Endothelial cell of umbilical vein (primary cell): ENCODE results near the gene METTL1.

Experiments used
- CTCF ChIP-seq, 2 donors: IDR thresholded peaks; 1 replicate in 1 of 2; 2 replicates in 1 of 2; pipeline ENCODE4 v1.5.1; 2011; ENCODE audit warnings: low read length in 2 of 2, mild to moderate bottlenecking in 2 of 2, moderate library complexity in 2 of 2, control low read depth in 1 of 2, inconsistent platforms in 1 of 2, low read depth in 1 of 2; ENCODE audit not compliant: insufficient read depth in 1 of 2; ENCODE audit errors: extremely low read depth in 1 of 2
- EZH2 ChIP-seq: IDR thresholded peaks from 2 replicates; pipeline ENCODE4 v1.6.1; 2012; ENCODE audit warnings: borderline replicate concordance, low read depth, mild to moderate bottlenecking, moderate library complexity, low read length, inconsistent platforms; ENCODE audit not compliant: severe bottlenecking
- FOS ChIP-seq: IDR thresholded peaks from 2 replicates; pipeline ENCODE4 v1.6.1; 2011; ENCODE audit warnings: mild to moderate bottlenecking, low read length, moderate library complexity, borderline replicate concordance; ENCODE audit not compliant: insufficient read depth
- GATA2 ChIP-seq: IDR thresholded peaks from 2 replicates; pipeline ENCODE4 v1.7.0; 2011; ENCODE audit warnings: low read depth, mild to moderate bottlenecking, moderate library complexity, mixed read lengths, low read length; ENCODE audit not compliant: insufficient read length, insufficient read depth
- JUN ChIP-seq: IDR thresholded peaks from 2 replicates; pipeline ENCODE4 v1.6.1; 2011; ENCODE audit warnings: borderline replicate concordance, low read depth; ENCODE audit not compliant: insufficient read length, insufficient read depth
- MAX ChIP-seq: IDR thresholded peaks from 2 replicates; pipeline ENCODE4 v1.6.1; 2011; ENCODE audit not compliant: insufficient read depth, insufficient read length
- MYC ChIP-seq: IDR thresholded peaks from one replicate; pipeline ENCODE4 v1.6.1; 2011; ENCODE audit warnings: mild to moderate bottlenecking, low read depth, low read length
- POLR2A ChIP-seq: IDR thresholded peaks from 2 replicates; pipeline ENCODE4 v1.6.1; 2012; ENCODE audit warnings: low read depth, mild to moderate bottlenecking, control low read depth, low read length
- POLR2AphosphoS5 ChIP-seq: IDR thresholded peaks from 2 replicates; pipeline ENCODE4 v1.6.1; 2012; ENCODE audit warnings: low read depth, mild to moderate bottlenecking, control low read depth, low read length, moderate library complexity; ENCODE audit not compliant: insufficient read depth

- peak in 1 of 2 donors; percentile 36 for TF ChIP-seq CTCF (IDR thresholded peaks at IDR 0.05; ENCODE audit: extremely low read depth in 1 of 2, insufficient read depth in 1 of 2, low read depth in 1 of 2, low read length in 2 of 2)
- TF ChIP-seq JUN = no peak
- no peak for TF ChIP-seq POLR2A
- no peak for TF ChIP-seq MYC
- TF ChIP-seq POLR2AphosphoS5 = no peak
- no peak for TF ChIP-seq MAX
- TF ChIP-seq FOS = no peak
- no peak for TF ChIP-seq EZH2
- no peak for TF ChIP-seq GATA2
Observed at GRCh38 chr12:57759360-57759980, 12.4 kb downstream of the METTL1 start.
